Measurements from ENCODE around the gene NOL12.

Gene NOL12

GRCh38 chr22:37681001-37681424, 5.1 kb upstream of the NOL12 start:
- H3K27ac ChIP-seq (ENCODE audit: low read length, poor library complexity, severe bottlenecking): no peak overlapping the region
- H2BK12ac ChIP-seq (ENCODE audit: low read length in 2 of 2): peak overlapping the region; percentile 29 to 45
- H3K9me3 ChIP-seq (ENCODE audit: control insufficient read depth, low read length): no peaks in the 10 kb centered on the region
- H3K18ac ChIP-seq (ENCODE audit: low read depth in 1 of 2, low read length in 2 of 2): peak overlapping the region; percentile 11 to 37
- no peak overlapping the region for H3K14ac ChIP-seq (ENCODE audit: low read length in 2 of 2)
- peak overlapping the region; percentile 17 for H2AK5ac ChIP-seq (ENCODE audit: low read length, severe bottlenecking)
- H3K23ac ChIP-seq (ENCODE audit: low read length in 2 of 2): no peak overlapping the region
- no peak overlapping the region for H2BK120ac ChIP-seq (ENCODE audit: low read depth, low read length)
- H3K79me1 ChIP-seq (replicated peaks; ENCODE audit: low read length, poor library complexity, severe bottlenecking): no peaks in the 10 kb centered on the region
- no peak overlapping the region for H3K4ac ChIP-seq (ENCODE audit: low read depth in 1 of 2, low read length in 2 of 2)
- no peak overlapping the region for H2AFZ ChIP-seq (ENCODE audit: low read depth, low read length)
- peak; percentile 47 for DNase-seq
- no peak overlapping the region for H2BK5ac ChIP-seq (ENCODE audit: low read depth, low read length, poor library complexity, severe bottlenecking)
- WGBS: 33% methylated on average over 2 of the region's 2 CpGs
- no peak overlapping the region for H2BK15ac ChIP-seq (ENCODE audit: low read depth, poor library complexity, severe bottlenecking)
- H4K91ac ChIP-seq (ENCODE audit: low read length): peak overlapping the region; percentile 14
- no peak overlapping the region for H3K4me3 ChIP-seq (ENCODE audit: insufficient read depth in 1 of 2, low read depth in 1 of 2, low read length in 2 of 2)
- H4K8ac ChIP-seq (ENCODE audit: low read length): peak overlapping the region; percentile 35
- H3K4me1 ChIP-seq (ENCODE audit: control insufficient read depth, insufficient read depth, low read depth, low read length): peaks cover 29% of the 10 kb centered on the region
- H3K36me3 ChIP-seq (ENCODE audit: control insufficient read depth in 1 of 2, insufficient read depth in 2 of 2, low read depth in 1 of 2, low read length in 2 of 2): peaks cover 22 to 23% of the 10 kb centered on the region in 2 experiments
- H3K9ac ChIP-seq (ENCODE audit: low read length): no peak overlapping the region
- H3K4me2 ChIP-seq (ENCODE audit: low read length, poor library complexity, severe bottlenecking): no peak overlapping the region
- no peaks in the 10 kb centered on the region for H3K27me3 ChIP-seq (ENCODE audit: control insufficient read depth in 1 of 2, insufficient read depth in 1 of 2, low read length in 2 of 2)

- Histone ChIP-seq H4K91ac (ENCODE audit: low read length) (no peak overlapping the region), H3K4me2 (ENCODE audit: low read length, poor library complexity, severe bottlenecking) (no peak overlapping the region), H3K14ac (ENCODE audit: low read length in 2 of 2) (no peak overlapping the region), H3K9me3 (ENCODE audit: control insufficient read depth, low read length) (no peaks in the 10 kb centered on the region), H3K27me3 (ENCODE audit: control insufficient read depth in 1 of 2, insufficient read depth in 1 of 2, low read length in 2 of 2) (no peaks in the 10 kb centered on the region), H4K8ac (ENCODE audit: low read length) (peak overlapping the region; percentile 67), H3K18ac (ENCODE audit: low read depth in 1 of 2, low read length in 2 of 2) (no peak overlapping the region), H2AK5ac (ENCODE audit: low read length, severe bottlenecking) (peak overlapping the region; percentile 17), H3K4me3 (ENCODE audit: insufficient read depth in 1 of 2, low read depth in 1 of 2, low read length in 2 of 2) (no peak overlapping the region), H3K4ac (ENCODE audit: low read depth in 1 of 2, low read length in 2 of 2) (no peak overlapping the region), H3K27ac (ENCODE audit: low read length, poor library complexity, severe bottlenecking) (no peak overlapping the region), H3K36me3 (ENCODE audit: control insufficient read depth in 1 of 2, insufficient read depth in 2 of 2, low read depth in 1 of 2, low read length in 2 of 2) (peaks cover 22 to 23% of the 10 kb centered on the region in 2 experiments), H3K23ac (ENCODE audit: low read length in 2 of 2) (no peak overlapping the region), H2AFZ (ENCODE audit: low read depth, low read length) (no peak overlapping the region), H3K4me1 (ENCODE audit: control insufficient read depth, insufficient read depth, low read depth, low read length) (peaks cover 29% of the 10 kb centered on the region), H3K9ac (ENCODE audit: low read length) (peak overlapping the region; percentile 47), H3K79me1 (replicated peaks; ENCODE audit: low read length, poor library complexity, severe bottlenecking) (peaks cover 1% of the 10 kb centered on the region), H2BK5ac (ENCODE audit: low read depth, low read length, poor library complexity, severe bottlenecking) (no peak overlapping the region), H2BK120ac (ENCODE audit: low read depth, low read length) (no peak overlapping the region), H2BK12ac (ENCODE audit: low read length in 2 of 2) (peak overlapping the region in 1 of 2 experiments; percentile 55), H2BK15ac (ENCODE audit: low read depth, poor library complexity, severe bottlenecking) (peak overlapping the region; percentile 36)
- WGBS: 24% methylated on average over 5 of the region's 6 CpGs
- DNase-seq: peak; percentile 79
Observed at GRCh38 chr22:37681556-37682049, 4.5 kb upstream of the NOL12 start.

- H3K27me3 ChIP-seq (ENCODE audit: control insufficient read depth in 1 of 2, insufficient read depth in 1 of 2, low read length in 2 of 2): no peaks in the 10 kb centered on the region
- H2BK120ac ChIP-seq (ENCODE audit: low read depth, low read length): no peak overlapping the region
- H3K4me2 ChIP-seq (ENCODE audit: low read length, poor library complexity, severe bottlenecking): no peak overlapping the region
Observed at GRCh38 chr22:37684803-37685615, 1.1 kb upstream of the NOL12 start.

GRCh38 chr22:37690407-37690806, 4.3 kb downstream of the NOL12 start:
- WGBS: 98% methylated on average over 6 of the region's 7 CpGs
- H2BK120ac ChIP-seq (ENCODE audit: low read depth, low read length): no peak overlapping the region

More at GRCh38 chr22:37684803-37685615, 1.1 kb upstream of the NOL12 start:
- Histone ChIP-seq H2BK15ac (ENCODE audit: low read depth, poor library complexity, severe bottlenecking) (no peak overlapping the region), H3K79me1 (replicated peaks; ENCODE audit: low read length, poor library complexity, severe bottlenecking) (peaks cover 17% of the 10 kb centered on the region), H2AK5ac (ENCODE audit: low read length, severe bottlenecking) (no peak overlapping the region), H3K18ac (ENCODE audit: low read depth in 1 of 2, low read length in 2 of 2) (no peak overlapping the region), H3K27ac (ENCODE audit: low read length, poor library complexity, severe bottlenecking) (no peak overlapping the region), H3K9ac (ENCODE audit: low read length) (no peak overlapping the region), H2BK12ac (ENCODE audit: low read length in 2 of 2) (no peak overlapping the region), H2AFZ (ENCODE audit: low read depth, low read length) (no peak overlapping the region), H3K23ac (ENCODE audit: low read length in 2 of 2) (no peak overlapping the region), H3K4me3 (ENCODE audit: insufficient read depth in 1 of 2, low read depth in 1 of 2, low read length in 2 of 2) (no peak overlapping the region), H3K14ac (ENCODE audit: low read length in 2 of 2) (no peak overlapping the region), H3K4ac (ENCODE audit: low read depth in 1 of 2, low read length in 2 of 2) (no peak overlapping the region), H3K4me1 (ENCODE audit: control insufficient read depth, insufficient read depth, low read depth, low read length) (peaks cover 22% of the 10 kb centered on the region), H3K36me3 (ENCODE audit: control insufficient read depth in 1 of 2, insufficient read depth in 2 of 2, low read depth in 1 of 2, low read length in 2 of 2) (peaks cover 19 to 21% of the 10 kb centered on the region in 2 experiments), H3K9me3 (ENCODE audit: control insufficient read depth, low read length) (no peaks in the 10 kb centered on the region), H2BK5ac (ENCODE audit: low read depth, low read length, poor library complexity, severe bottlenecking) (no peak overlapping the region), H4K91ac (ENCODE audit: low read length) (no peak overlapping the region), H4K8ac (ENCODE audit: low read length) (no peak overlapping the region)
- WGBS: 88% methylated on average over 15 of the region's 16 CpGs
- DNase-seq: no peak

More at GRCh38 chr22:37690407-37690806, 4.3 kb downstream of the NOL12 start:
- Histone ChIP-seq H3K4ac (ENCODE audit: low read depth in 1 of 2, low read length in 2 of 2) (no peak overlapping the region), H3K36me3 (ENCODE audit: control insufficient read depth in 1 of 2, insufficient read depth in 2 of 2, low read depth in 1 of 2, low read length in 2 of 2) (peaks cover 54 to 56% of the 10 kb centered on the region in 2 experiments), H3K9ac (ENCODE audit: low read length) (no peak overlapping the region), H3K4me1 (ENCODE audit: control insufficient read depth, insufficient read depth, low read depth, low read length) (peaks cover 10% of the 10 kb centered on the region), H3K23ac (ENCODE audit: low read length in 2 of 2) (no peak overlapping the region), H2BK15ac (ENCODE audit: low read depth, poor library complexity, severe bottlenecking) (no peak overlapping the region), H3K27me3 (ENCODE audit: control insufficient read depth in 1 of 2, insufficient read depth in 1 of 2, low read length in 2 of 2) (no peaks in the 10 kb centered on the region), H2AK5ac (ENCODE audit: low read length, severe bottlenecking) (no peak overlapping the region), H2AFZ (ENCODE audit: low read depth, low read length) (no peak overlapping the region), H3K14ac (ENCODE audit: low read length in 2 of 2) (no peak overlapping the region), H3K79me1 (replicated peaks; ENCODE audit: low read length, poor library complexity, severe bottlenecking) (peaks cover 28% of the 10 kb centered on the region), H3K9me3 (ENCODE audit: control insufficient read depth, low read length) (no peaks in the 10 kb centered on the region), H3K4me2 (ENCODE audit: low read length, poor library complexity, severe bottlenecking) (no peak overlapping the region), H4K91ac (ENCODE audit: low read length) (no peak overlapping the region), H3K4me3 (ENCODE audit: insufficient read depth in 1 of 2, low read depth in 1 of 2, low read length in 2 of 2) (no peak overlapping the region), H4K8ac (ENCODE audit: low read length) (no peak overlapping the region), H3K18ac (ENCODE audit: low read depth in 1 of 2, low read length in 2 of 2) (no peak overlapping the region), H3K27ac (ENCODE audit: low read length, poor library complexity, severe bottlenecking) (no peak overlapping the region), H2BK5ac (ENCODE audit: low read depth, low read length, poor library complexity, severe bottlenecking) (no peak overlapping the region), H2BK12ac (ENCODE audit: low read length in 2 of 2) (no peak overlapping the region)
- DNase-seq: no peak
